ENCODE results near the gene MCCD1. TPM values are rescaled to one million over a fixed set of nuclear protein-coding genes. Genes with fewer than 3 reads are reported as not detected.
"Not testable (repeated sequence)": the region's sequence is repeated elsewhere in the genome, so short reads cannot be mapped to it uniquely, and the experiment has no call there.

MCCD1 gene
- total RNA-seq, 1 experiment from 2014 or later = not detected

DNA sequence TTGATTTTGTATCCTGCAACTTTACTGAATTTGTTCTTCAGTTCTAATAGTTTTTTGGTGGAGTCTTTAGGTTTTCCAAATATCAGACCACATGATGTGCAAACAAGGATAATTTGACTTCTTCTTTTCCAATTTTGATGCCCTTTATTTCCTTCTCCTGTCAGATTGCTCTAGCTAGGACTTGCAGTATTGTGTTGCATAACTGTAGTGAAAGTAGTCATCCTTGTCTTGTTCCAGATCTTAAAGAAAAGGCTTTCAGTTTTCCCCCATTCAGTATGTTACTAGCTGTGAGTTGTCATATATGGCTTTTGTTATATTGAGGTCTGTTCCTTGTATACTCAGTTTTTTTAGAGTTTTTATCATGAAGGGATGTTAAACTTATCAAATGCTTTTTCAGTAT is 26.2 kb upstream of the MCCD1 start:
- no peak for DNase-seq (ENCODE audit: low spot score)
- in situ Hi-C loops (cut with HindIII; ENCODE audit: low sequenced_read_pairs) = no loop called here

DNA sequence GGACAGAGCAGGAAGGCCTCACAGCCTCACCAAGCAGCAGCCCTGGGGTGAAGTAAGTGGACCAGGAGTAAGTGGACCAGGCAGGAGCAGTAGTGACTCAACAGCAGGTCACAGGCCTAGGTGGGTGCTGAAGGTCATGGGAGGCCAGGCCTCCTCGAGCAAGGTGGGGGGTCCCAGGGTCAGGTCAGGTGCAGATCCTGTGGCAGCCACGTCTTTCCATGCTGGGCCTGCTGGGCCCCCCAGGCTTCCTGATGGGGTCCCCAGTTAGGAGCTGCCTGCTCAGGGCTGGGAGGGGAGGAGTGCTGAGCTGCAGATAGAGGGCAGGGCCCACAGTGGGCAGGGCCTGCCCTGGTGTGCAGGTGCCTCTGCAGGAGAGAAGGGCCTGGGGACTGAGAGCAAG is 19.7 kb upstream of the MCCD1 start:
- DNase-seq (ENCODE audit: low spot score); in situ Hi-C loops (cut with HindIII; ENCODE audit: low sequenced_read_pairs): not testable (repeated sequence)

- DNase-seq (ENCODE audit: low spot score) = no peak
- in situ Hi-C loops (cut with HindIII; ENCODE audit: low sequenced_read_pairs) = no loop called here
Measured at GRCh38 chr6:31510007-31510406, 18.8 kb upstream of the MCCD1 start.

DNA sequence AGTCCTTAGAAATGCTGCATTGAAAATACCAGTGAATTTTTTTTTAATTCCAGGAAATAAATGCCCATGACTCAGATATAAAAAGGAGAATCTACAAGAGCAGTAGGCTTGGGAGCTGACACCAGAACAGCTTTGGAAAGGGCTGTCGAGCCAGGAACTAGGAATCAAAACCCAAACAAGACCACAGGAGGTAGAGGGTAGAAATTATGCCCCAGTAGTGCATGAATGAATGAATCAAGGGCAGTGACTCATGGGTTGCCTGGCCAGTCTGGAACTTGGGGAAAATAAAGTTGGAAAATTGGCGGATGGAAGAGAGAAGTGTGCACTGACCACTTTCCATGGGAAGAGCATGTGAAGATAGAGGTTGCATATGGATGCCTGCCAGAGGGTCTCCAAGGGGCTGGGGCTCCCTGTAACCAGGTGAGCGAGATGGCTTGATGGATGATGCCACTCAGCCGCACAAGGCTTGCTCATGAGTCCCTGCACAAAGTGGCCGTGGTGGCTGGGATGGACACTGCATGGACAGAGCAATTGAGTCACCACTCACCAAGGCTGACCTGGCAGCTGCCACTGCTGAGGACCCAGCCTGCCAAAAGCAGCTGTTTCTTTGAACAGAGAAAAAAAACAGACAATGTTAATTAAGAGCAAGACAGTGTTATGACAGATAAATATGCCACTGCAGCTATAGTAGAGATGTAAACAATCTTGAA is 15.2 kb upstream of the MCCD1 start:
- DNase-seq (ENCODE audit: low spot score) = no peak
- in situ Hi-C loops (cut with HindIII; ENCODE audit: low sequenced_read_pairs) = no loop called here

DNA sequence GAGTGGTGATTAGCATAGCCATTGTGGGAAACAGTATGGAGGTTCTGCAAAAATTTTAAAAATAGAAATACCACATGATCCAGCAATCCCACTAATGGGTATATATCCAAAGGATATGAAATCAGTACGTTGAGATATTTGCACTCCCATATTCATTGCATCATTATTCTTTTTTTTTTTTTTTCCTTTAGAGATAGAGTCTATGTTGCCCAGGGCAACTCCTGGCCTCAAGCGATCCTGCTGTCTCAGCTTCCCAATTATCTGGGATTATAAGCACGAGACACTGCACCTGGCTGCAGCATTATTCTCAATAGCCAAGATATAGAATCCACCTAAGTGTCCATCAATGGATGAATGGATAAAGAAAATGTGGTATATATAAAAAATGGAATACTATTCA is 6.9 kb upstream of the MCCD1 start:
- in situ Hi-C loops (cut with HindIII; ENCODE audit: low sequenced_read_pairs) = no loop called here
- no peak for DNase-seq (ENCODE audit: low spot score)

DNA sequence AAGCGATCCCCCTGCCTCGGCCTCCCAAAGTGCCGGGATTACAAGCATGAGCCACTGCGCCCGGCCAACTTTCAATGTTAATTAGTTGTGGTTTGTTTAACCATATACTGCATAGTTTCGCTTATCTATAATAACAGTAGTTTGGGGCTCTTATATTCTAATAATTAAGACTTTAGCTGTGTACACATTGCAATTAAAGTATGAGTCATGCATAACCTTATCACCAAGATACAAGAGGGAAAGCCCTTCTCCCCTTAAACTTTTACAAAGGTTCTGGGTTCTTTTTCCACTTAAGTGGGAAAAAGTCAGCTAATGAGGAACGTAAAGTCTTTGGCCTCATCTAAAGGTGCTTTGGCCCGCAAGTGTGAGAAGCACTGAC is 3.2 kb upstream of the MCCD1 start:
- in situ Hi-C loops (cut with HindIII; ENCODE audit: low sequenced_read_pairs) = no loop called here
- DNase-seq (ENCODE audit: low spot score) = no peak

GRCh38 chr6:31525932-31526591 is 2.7 kb upstream of the MCCD1 start:
- in situ Hi-C loops (cut with HindIII; ENCODE audit: low sequenced_read_pairs) = no loop called here
- DNase-seq (ENCODE audit: low spot score) = no peak

GRCh38 chr6:31528307-31528777 is 420 bp upstream of the MCCD1 start:
- no peak for DNase-seq (ENCODE audit: low spot score)
- in situ Hi-C loops (cut with HindIII; ENCODE audit: low sequenced_read_pairs) = no loop called here

GRCh38 chr6:31529329-31530150 is 778 bp downstream of the MCCD1 start:
- in situ Hi-C loops (cut with HindIII; ENCODE audit: low sequenced_read_pairs) = no loop called here

DNA sequence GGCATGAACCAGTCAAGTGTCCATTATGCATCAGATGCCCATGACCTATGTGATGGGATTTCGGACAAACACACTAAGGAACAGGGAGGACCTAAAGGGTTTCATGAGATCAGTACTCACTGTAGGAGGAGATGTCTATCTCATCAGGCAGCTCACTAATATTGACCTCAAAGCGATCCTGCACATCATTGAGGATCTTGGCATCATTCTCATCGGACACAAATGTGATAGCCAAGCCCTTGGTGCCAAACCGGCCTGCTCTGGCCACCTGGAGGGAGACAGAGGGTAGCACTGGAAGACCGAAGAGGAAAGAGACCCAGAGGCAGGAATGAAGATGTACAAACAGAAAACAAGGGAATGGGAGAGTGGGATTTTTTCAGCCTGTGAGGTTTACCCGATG is 1.9 kb downstream of the MCCD1 start:
- in situ Hi-C loops (cut with HindIII; ENCODE audit: low sequenced_read_pairs) = no loop called here

More at GRCh38 chr6:31529329-31530150, 778 bp downstream of the MCCD1 start:
- DNase-seq (ENCODE audit: low spot score) = no peak

GRCh38 chr6:31531162-31531561 is 2.4 kb downstream of the MCCD1 start:
- no peak for DNase-seq (ENCODE audit: low spot score)
- in situ Hi-C loops (cut with HindIII; ENCODE audit: low sequenced_read_pairs) = no loop called here

More for the DNA sequence above, 1.9 kb downstream of the MCCD1 start:
- DNase-seq (ENCODE audit: low spot score) = no peak

DNA sequence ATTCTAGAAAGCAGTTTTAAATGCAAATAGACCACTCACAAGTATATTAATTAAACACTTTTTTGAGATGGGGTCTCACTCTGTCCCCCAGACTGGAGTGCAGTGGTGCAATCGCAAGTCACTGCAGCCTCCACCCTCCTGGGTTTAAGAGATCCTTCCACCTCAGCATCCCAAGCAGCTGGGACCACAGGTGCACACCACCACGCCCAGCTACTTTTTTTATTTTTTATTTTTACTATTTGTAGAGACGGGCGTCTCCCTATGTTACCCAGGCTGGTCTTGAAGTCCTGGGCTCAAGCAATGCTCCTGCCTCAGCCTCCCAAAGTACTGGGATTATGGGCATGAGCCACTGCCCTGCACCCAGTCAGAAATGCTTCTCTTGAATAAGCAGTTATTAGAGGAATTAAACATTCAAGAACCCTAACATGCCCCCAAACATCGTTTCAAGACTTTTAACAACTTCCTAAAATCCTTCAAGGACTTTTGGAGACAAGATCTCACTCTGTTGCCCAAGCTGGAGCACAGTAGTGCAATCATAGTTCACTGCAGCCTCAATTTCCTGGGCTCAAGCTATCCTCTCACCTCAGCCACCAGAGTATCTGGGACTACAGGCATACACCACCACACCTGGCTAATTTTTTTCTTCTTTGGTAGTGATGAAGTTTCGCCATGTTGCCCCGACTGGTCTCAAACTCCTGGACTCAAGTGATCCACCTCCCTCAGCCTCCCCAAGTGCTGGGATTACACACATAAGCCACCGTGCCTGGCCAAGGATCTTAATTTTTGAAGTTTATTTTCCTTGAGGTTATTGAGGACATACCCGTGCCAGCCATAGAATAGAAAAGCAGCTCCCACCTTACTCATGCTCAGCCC is 3.2 kb downstream of the MCCD1 start:
- in situ Hi-C loops (cut with HindIII; ENCODE audit: low sequenced_read_pairs) = no loop called here
- DNase-seq (ENCODE audit: low spot score) = no peak

- in situ Hi-C loops (cut with HindIII; ENCODE audit: low sequenced_read_pairs) = no loop called here
Measured at GRCh38 chr6:31532644-31533454, 4.1 kb downstream of the MCCD1 start.

GRCh38 chr6:31533455-31533841 is 4.7 kb downstream of the MCCD1 start:
- in situ Hi-C loops (cut with HindIII; ENCODE audit: low sequenced_read_pairs) = no loop called here
- no peak for DNase-seq (ENCODE audit: low spot score)

More at GRCh38 chr6:31532644-31533454, 4.1 kb downstream of the MCCD1 start:
- no peak for DNase-seq (ENCODE audit: low spot score)

DNA sequence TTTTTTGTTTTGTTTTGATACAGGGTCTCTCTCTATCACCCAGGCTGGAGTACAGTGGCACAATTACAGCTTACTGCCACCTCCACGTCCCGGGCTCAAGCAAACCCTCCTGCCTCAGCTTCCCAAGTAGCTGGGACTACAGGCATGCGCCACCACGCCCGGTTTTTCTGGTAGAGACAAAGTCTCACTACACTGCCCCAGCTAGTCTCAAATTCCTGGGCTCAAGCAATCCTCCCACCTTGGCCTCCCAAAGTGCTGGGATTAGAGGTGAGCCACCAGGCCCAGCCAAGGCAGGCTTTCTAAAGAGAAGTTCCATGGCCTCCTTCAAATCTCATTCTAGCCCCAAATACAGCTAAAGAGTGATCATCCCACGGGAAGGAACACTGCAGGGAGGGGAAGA is 5.2 kb downstream of the MCCD1 start:
- no peak for DNase-seq (ENCODE audit: low spot score)
- in situ Hi-C loops (cut with HindIII; ENCODE audit: low sequenced_read_pairs) = no loop called here

- DNase-seq (ENCODE audit: low spot score) = no peak
- in situ Hi-C loops (cut with HindIII; ENCODE audit: low sequenced_read_pairs) = no loop called here
Measured at GRCh38 chr6:31534521-31535040, 5.8 kb downstream of the MCCD1 start.

- no peak for DNase-seq (ENCODE audit: low spot score)
- in situ Hi-C loops (cut with HindIII; ENCODE audit: low sequenced_read_pairs) = no loop called here
Measured at GRCh38 chr6:31535538-31536324, 7.0 kb downstream of the MCCD1 start.
